K562 (cell line): ENCODE data around the gene ENTREP1. TPM values are rescaled to one million over a fixed set of nuclear protein-coding genes. Genes with fewer than 3 reads are reported as not detected.

Experiments
- ATAC-seq: fragments of 200-7000 bp; cut with Tn5 transposase; 3 replicates; pipeline ENCODE4 v1.9.1; 2020; ENCODE audit warnings: moderate library complexity
- BruUV-seq: library from RNA; stranded (reverse); fragments of 400-500 nt; replicated peaks from 2 replicates; lab custom pipeline; 2021; lab: Mats Ljungman, UMichigan
- CTCF ChIA-PET: fragments of 300-600 bp; formaldehyde crosslinking; extraction: SDS; loops from one replicate; lab custom pipeline; 2021; ENCODE audit warnings: low intra/inter-chr PET ratio; lab: Yijun Ruan, JAX
- POLR2A ChIA-PET: fragments of 300-600, 350-650 bp; sonication (Branson Sonifier 250); formaldehyde crosslinking; extraction: SDS; loops from one replicate; lab custom pipeline; 2021; ENCODE audit warnings: antibody characterized with exemption, inconsistent platforms; lab: Yijun Ruan, JAX
- DNase-seq, 4 experiments: peaks; one replicate each; pipeline versions ENCODE4 v3.0.0 to v3.0.0-alpha.2; 2011 to 2018; ENCODE audit warnings: low spot score in 3 of 4, mixed read lengths in 3 of 4; ENCODE audit errors: extremely low read depth in 1 of 4
- FAIRE-seq: peaks from 2 replicates; lab custom pipeline; 2011; peaks lifted over from hg19 to GRCh38; lab: Jason Lieb, UNC
- H2AFZ ChIP-seq: 2 replicates; pipeline ENCODE4 v1.6.0; 2011; ENCODE audit warnings: low read depth, low read length, control low read depth, inconsistent platforms
- H3K27ac ChIP-seq: fragments of 200-600 bp; 3 replicates; pipeline ENCODE4 v1.8.0; 2011; ENCODE audit warnings: low read depth, mild to moderate bottlenecking, control low read depth, inconsistent platforms, low read length, moderate library complexity, mixed read lengths; ENCODE audit errors: extremely low read depth
- H3K27me3 ChIP-seq, 2 experiments: fragments of 300-600 bp in 1 of 2; 2 replicates in 1 of 2; 3 replicates in 1 of 2; pipeline versions ENCODE4 v1.6.0 to v1.8.0; 2011; ENCODE audit warnings: inconsistent platforms in 2 of 2, low read length in 2 of 2, mild to moderate bottlenecking in 1 of 2, mixed read lengths in 1 of 2, moderate library complexity in 1 of 2; ENCODE audit not compliant: control insufficient read depth in 2 of 2, insufficient read depth in 2 of 2
- H3K36me3 ChIP-seq: fragments of 300-600 bp; 3 replicates; pipeline ENCODE4 v1.8.0; 2011; ENCODE audit warnings: mild to moderate bottlenecking, low read length, inconsistent platforms; ENCODE audit not compliant: control insufficient read depth, insufficient read depth
- H3K4me1 ChIP-seq, 2 experiments: fragments of 200-600 bp in 1 of 2; replicated peaks in 1 of 2; 2 replicates in 1 of 2; 3 replicates in 1 of 2; pipeline versions ENCODE4 v1.5.1 to v1.8.0; 2011; ENCODE audit warnings: inconsistent platforms in 2 of 2, low read length in 2 of 2, mild to moderate bottlenecking in 1 of 2, mixed read lengths in 1 of 2, moderate library complexity in 1 of 2; ENCODE audit not compliant: control insufficient read depth in 2 of 2, insufficient read depth in 2 of 2
- H3K4me2 ChIP-seq: 2 replicates; pipeline ENCODE4 v1.6.1; 2011; ENCODE audit warnings: low read length, control low read depth, inconsistent platforms, mixed read lengths; ENCODE audit not compliant: insufficient read depth
- H3K4me3 ChIP-seq: fragments of 200-600 bp; sonication (generic), shearing (Covaris generic); 2 replicates; pipeline ENCODE4 v1.5.1; 2016; ENCODE audit warnings: control low read depth, inconsistent platforms
- H3K79me2 ChIP-seq: fragments of 200-600 bp; 3 replicates; pipeline ENCODE4 v1.8.0; 2011; ENCODE audit warnings: low read length, inconsistent platforms; ENCODE audit not compliant: control insufficient read depth, insufficient read depth
- H3K9ac ChIP-seq, 2 experiments: 2 replicates each; pipeline versions ENCODE4 v1.6.0 to v1.6.1; 2011; ENCODE audit warnings: low read depth in 2 of 2, low read length in 2 of 2, control low read depth in 1 of 2, inconsistent platforms in 1 of 2, mild to moderate bottlenecking in 1 of 2, mixed read lengths in 1 of 2; ENCODE audit not compliant: insufficient read depth in 1 of 2
- H3K9me1 ChIP-seq: one replicate; pipeline ENCODE4 v1.6.0; 2011; ENCODE audit warnings: inconsistent platforms, mild to moderate bottlenecking, low read length, moderate library complexity; ENCODE audit not compliant: control insufficient read depth, insufficient read depth
- H3K9me3 ChIP-seq: replicated peaks from 2 replicates; pipeline ENCODE4 v1.5.1; 2011; ENCODE audit warnings: low read depth, low read length, inconsistent platforms; ENCODE audit not compliant: control insufficient read depth, insufficient read depth
- H4K20me1 ChIP-seq: replicated peaks from 2 replicates; pipeline ENCODE4 v1.6.1; 2011; ENCODE audit warnings: low read length, inconsistent platforms, mixed read lengths; ENCODE audit not compliant: control insufficient read depth, insufficient read depth
- ZFP36 ChIP-seq: fragments of 150-350 bp; IDR thresholded peaks from 2 replicates; pipeline ENCODE4 v1.6.1; 2018; ENCODE audit warnings: low read length, low read depth; ENCODE audit not compliant: partially characterized antibody
- ZKSCAN3 ChIP-seq: fragments of 250-450 bp; sonication (Bioruptor Pico); IDR thresholded peaks from 2 replicates; pipeline ENCODE4 v1.4.0; 2020
- ZNF133 ChIP-seq: fragments of 250-450 bp; sonication (Bioruptor Pico); IDR thresholded peaks from 2 replicates; pipeline ENCODE4 v1.4.0; 2020; ENCODE audit warnings: mild to moderate bottlenecking
- WGBS: fragments of 100-300 bp; shearing (Covaris generic); methylation state at CpG from one replicate; pipeline ENCODE4 v1.1.6; 2016; ENCODE audit warnings: low coverage, mixed read lengths; ENCODE audit not compliant: insufficient coverage; ENCODE audit errors: missing lambda C conversion rate; 5-methylcytosine and 5-hydroxymethylcytosine counted together
- in situ Hi-C: fragments of 300-500 bp; cut with MboI; formaldehyde crosslinking; loops from 4 replicates; pipeline ENCODE4 v1.15.0; 2018; ENCODE audit warnings: inconsistent platforms, mixed read lengths
- intact Hi-C: fragments of 100-400 bp; cut with micrococcal nuclease; formaldehyde crosslinking; loops from 2 replicates; pipeline ENCODE4 v1.14.2; 2022
- polyA plus RNA-seq, 8 experiments: library from polyadenylated mRNA; depleted of rRNA in 4 of 8; stranded (reverse) in 5 of 8; unstranded in 3 of 8; fragments of >200 nt; fragmentation: Nextera tagmentation in 2 of 8; fragmentation: Illumina TruSeq in 1 of 8; extraction: Ambion mirVana in 2 of 8; extraction: Trizol in 1 of 8; gene quantifications; 2 replicates each; pipeline versions ENCODE4 v1.2.1 to v1.2.3, GENCODE V29; 2011 to 2014; ENCODE audit warnings: inconsistent platforms in 1 of 8, missing spikeins in 1 of 8
- total RNA-seq, 7 experiments: library from RNA; depleted of rRNA in 6 of 7; stranded (reverse); fragments of >200 nt in 6 of 7; fragmentation: Illumina TruSeq in 2 of 7; extraction: Trizol in 2 of 7; gene quantifications; 2 replicates each; pipeline versions ENCODE4 v1.2.1 to v1.2.3, GENCODE V29; 2011 to 2021; ENCODE audit warnings: low replicate concordance in 1 of 7

The ENTREP1 gene
- total and polyA plus RNA-seq, 9 of the 15 experiments (the other 6 are each of a cell fraction or from before 2014, with no cell fraction given) = not detected

DNA sequence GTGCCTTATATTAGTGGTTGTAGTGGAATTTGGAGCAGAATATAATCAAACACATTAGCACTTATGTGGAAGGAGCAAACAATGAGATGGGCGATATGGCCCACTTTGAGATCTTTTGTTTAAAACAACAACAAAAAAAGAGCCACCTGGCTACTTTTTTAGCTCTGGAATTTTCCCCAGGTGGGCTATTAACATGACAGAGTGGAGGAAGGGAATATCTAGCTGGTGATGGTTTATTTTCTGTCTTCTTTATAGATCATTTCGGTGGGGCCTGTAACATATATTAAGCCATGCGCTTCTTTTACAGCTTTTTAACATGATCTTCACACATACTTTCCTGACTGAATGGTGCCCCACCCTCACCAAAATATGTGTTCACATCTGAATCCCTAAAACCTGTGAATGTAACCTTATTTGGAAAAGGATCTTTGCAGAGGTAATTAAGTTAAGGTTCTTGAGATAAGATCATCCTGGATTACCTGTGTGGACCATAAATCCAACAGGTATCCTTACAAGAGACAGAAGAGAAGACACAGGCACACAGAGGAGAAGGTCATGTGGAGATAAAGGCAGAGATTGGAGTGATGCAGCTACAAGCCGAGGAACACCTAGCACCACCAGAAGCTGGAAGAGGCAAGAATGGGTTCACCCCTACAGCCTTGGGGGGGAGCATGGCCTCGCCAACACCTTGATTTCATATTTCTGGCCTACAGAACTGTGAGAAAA lies 16.6 kb upstream of the ENTREP1 start:
- Histone ChIP-seq H3K4me3 (no peak overlapping the region), H4K20me1 (no peaks in the 10 kb centered on the region), H3K4me1 (no peaks in the 10 kb centered on the region; a peak in 1 of 5 replicates), H3K36me3 (no peaks in the 10 kb centered on the region), H3K9me1 (no peaks in the 10 kb centered on the region), H2AFZ (no peak overlapping the region), H3K27me3 (no peaks in the 10 kb centered on the region), H3K4me2 (no peak overlapping the region), H3K27ac (no peak overlapping the region), H3K79me2 (no peaks in the 10 kb centered on the region), H3K9me3 (no peaks in the 10 kb centered on the region), H3K9ac (no peak overlapping the region)
- intact Hi-C loops = no loop called here
- TF ChIP-seq ZNF133 (CRISPR knock-in tag) = no peak
- in situ Hi-C loops = no loop called here
- ChIA-PET CTCF (no interaction called here), POLR2A (no interaction called here)
- FAIRE-seq (no peak), ATAC-seq (no peak), DNase-seq (no peak)
- BruUV-seq = no TSS peak
- 8% methylated on average over 5 of the region's 5 CpGs for WGBS

DNA sequence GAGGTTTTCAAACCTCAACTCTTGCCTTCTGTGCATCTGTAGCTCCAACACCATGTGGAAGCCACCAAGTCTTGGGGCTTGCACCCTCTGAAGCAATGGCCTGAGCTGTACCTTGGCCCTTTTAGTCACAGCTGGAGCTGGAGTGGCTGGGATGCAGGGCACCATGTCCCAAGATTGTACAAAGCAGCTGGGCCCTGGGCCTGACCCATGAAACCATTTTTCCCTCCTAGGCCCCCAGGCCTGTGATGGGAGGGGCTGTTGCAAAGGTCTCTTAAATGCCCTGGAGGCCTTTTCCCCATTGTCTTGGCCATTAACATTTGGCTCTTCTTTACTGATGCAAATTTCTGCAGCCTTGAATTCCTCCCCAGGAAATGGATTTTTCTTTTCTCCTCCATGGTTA lies 11.8 kb upstream of the ENTREP1 start:
- H3K4me3 ChIP-seq = no peak overlapping the region
- BruUV-seq = no TSS peak
- no peak overlapping the region for H3K27ac ChIP-seq
- intact Hi-C loops (no loop called here), in situ Hi-C loops (no loop called here)
- H3K27me3 ChIP-seq = no peaks in the 10 kb centered on the region
- no peaks in the 10 kb centered on the region for H3K79me2 ChIP-seq
- H3K9me1 ChIP-seq = no peaks in the 10 kb centered on the region
- no peaks in the 10 kb centered on the region for H3K9me3 ChIP-seq
- ATAC-seq (no peak), DNase-seq (no peak), FAIRE-seq (no peak)
- no peaks in the 10 kb centered on the region for H3K36me3 ChIP-seq
- no peaks in the 10 kb centered on the region for H4K20me1 ChIP-seq
- H3K4me2 ChIP-seq = no peak overlapping the region
- TF ChIP-seq ZKSCAN3 (CRISPR knock-in tag) = no peak
- TF ChIP-seq ZFP36 = peak; percentile 68
- no peak overlapping the region for H3K9ac ChIP-seq
- H3K4me1 ChIP-seq = no peaks in the 10 kb centered on the region
- CTCF ChIA-PET = no interaction called here
- POLR2A ChIA-PET = no interaction called here
- no peak overlapping the region for H2AFZ ChIP-seq
